ELF-1 (cell line): ENCODE data around the gene ID4.

Experiments used
- DNase-seq: peaks from one replicate; pipeline ENCODE4 v3.0.0-alpha.2; 2016; ENCODE audit warnings: low read depth, low spot score

The ID4 gene

DNA sequence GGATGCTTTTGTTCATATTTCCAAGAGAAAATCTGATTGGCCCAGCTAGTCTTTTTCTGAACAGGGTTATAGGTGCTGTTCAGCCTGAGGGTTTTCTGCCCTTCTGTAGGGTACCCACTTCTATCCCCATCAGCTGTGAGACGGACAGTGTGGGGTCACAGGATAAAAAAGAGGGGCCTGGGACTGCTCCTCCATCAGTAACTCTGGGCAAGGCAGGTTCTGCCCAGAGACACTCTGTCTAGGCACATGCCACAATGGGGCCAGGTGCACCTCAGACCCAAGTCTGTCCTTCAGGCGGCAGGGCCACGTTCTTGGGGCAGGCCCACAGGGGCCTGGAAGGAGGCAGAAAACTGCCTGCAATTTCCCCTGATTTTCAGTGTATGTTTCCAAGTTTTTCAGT, 20.0 kb downstream of the ID4 start:
- no peak for DNase-seq

DNA sequence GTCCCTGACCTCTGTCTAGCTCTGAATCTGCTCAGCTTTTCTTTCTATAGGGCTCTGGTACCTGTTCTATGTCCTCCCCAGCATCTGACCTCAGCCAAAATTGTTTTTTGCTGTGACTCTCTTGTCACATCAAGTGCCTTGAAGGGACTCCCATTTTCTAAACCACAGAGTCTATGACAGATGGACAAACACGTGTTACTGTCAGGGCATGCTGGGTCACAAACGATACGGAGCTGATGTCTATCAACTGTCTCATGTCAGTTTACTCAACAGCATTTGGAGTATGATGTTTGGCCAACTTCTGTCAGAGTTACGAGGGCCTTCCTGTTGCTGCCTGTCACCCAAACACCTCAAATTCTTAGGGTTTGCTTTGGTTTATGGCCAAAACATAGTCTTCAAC, 20.5 kb downstream of the ID4 start:
- DNase-seq: no peak

DNA sequence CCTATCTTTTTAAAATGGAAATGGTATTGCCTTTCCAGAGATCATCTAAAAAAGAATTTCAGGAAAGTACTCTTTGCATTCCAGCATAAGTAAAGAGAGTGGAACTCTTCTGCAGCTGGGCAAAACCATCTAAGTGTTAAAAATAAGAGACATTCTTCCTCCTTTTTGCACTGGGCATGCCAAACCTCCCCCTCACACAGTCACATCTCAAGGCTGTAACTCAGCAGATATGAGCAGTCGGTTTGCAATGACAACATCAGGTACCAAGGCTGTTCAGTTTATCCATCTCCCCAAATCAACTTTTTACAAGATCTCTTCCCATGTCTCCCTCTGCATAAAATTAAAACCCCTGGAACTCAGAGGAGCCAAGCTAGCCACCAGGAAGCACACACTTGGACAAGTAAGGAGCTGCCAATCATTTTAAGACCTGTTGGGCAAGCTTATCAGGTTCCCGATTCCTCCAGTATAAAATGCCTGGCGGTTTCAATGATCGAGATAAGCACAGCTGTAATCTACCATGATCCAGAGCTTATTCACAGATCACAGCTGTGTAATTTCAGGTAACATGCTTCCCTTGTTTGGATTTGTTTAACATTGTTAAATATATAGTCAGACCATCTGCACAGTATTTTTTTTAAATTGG, 23.2 kb downstream of the ID4 start:
- no peak for DNase-seq

DNA sequence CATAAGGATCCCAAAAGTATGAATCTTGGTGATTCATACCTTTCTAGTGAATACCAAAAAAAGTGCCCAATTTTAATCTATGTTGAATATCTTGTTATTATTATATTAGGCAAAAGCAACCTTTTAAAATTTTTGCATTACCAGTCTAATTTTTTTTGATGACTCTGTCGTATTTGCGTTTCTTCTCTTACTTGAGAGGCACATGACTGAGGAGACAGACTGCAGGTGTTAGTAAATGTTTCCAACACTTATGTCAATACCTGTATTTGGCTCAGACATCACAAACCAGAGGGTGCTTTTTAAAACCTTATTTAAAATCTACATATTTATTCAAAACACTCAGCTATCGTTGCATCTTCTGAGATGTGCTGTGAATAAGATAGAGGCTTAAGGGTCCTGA, 27.1 kb downstream of the ID4 start:
- no peak for DNase-seq

DNA sequence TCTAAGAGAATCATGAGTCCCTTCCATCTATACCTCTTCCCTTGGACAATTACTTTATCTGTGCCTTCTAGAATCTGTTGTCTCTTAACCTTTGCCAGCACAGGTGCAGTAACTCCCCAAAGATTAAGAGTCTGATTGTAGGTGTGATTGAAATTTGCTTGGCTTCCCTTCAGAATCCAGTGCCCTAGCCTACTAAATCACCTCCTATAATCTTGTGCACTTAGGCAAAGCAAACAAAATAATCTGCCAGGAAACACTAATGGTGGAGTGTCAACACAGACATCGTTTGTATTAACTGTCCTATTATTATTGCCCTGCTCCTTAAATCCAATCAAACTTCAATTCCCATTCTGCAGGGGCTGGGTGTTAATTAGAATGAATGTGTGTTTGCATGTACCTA, 28.0 kb downstream of the ID4 start:
- DNase-seq: no peak

DNA sequence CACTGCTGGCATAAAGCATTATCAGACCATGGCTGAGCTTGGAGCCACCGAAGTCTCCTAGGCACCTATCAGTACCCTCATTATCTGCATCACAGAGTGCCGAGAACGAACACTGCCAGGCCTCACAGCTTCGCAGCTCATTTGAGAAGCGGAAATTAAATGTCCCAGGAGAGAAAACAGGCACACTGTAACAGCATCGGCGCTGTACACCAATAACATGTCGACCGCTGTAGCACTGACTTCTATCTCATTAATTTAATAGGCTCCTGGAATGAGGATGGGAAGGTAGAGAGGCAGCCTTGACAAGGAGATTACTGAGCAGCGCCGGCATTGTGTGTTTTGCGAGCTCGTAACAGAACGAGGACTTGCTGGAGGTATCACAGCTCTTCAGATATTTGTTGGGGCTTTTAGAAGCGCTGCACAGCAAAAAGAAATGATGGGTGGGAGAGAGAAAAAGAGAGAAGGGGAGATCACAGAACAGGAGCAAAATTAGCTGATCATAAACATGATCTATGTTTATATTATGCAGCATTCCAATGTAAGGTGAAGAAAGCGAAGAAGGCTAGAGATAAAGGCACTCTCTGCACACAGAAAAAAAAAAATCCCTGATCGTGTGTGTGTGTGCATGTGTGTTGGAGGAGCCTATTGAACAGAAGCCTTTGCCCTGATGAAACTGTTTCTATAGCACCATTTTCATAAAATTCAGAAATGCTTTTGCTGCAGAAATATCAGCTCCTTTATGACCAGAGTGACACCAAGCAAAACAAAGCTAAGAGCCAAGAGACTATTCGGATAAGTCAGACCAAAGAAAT, 29.2 kb downstream of the ID4 start:
- DNase-seq: no peak

DNA sequence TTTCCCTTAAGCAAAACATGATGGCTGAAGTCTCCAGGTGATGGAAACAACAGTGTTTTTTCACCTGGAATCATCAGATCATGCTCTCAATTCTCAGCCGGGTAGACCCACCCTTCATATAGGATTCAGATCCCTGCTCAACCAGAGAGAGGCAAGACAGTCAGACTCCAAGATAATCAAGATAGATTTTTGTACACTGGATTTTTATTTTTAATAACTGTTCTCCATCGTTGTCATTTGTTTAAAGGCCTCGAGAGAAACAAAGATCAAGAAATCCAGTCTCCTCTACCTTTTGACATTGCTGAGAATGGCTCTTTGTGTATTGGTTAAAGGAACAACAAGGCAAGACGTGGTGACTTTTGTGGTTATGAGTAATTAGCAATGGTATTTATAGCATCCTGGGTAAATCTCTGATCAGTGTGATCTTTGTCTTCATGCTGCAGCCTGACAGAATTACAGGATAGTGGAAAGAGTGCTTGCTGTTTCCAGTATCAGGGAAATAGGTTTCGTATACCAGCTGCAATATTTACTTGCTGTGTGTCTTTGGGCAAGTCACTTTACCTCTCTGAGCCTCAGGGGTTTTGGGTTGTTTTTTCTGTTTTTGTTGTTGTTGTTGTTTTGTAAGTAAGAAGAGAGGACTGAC, 29.9 kb downstream of the ID4 start:
- DNase-seq: no peak

DNA sequence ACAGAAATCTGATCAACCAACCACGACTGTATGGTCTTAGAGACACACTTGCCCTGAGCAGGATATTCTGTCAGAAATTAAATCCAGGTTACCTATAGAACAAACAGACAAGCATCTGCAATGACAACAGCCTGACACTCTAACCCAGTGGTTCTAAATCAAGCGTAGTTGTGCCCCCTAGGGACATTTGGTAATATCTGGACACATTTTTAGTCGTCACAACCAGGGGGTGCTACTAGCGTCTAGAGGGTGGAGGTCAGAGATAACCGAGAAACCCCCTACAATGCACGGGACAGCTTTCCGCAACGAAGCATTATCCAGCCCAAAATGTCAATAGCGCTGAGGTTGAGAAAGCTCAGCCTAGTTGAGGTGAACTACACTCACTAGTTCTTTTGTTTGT, 32.3 kb downstream of the ID4 start:
- DNase-seq: no peak

DNA sequence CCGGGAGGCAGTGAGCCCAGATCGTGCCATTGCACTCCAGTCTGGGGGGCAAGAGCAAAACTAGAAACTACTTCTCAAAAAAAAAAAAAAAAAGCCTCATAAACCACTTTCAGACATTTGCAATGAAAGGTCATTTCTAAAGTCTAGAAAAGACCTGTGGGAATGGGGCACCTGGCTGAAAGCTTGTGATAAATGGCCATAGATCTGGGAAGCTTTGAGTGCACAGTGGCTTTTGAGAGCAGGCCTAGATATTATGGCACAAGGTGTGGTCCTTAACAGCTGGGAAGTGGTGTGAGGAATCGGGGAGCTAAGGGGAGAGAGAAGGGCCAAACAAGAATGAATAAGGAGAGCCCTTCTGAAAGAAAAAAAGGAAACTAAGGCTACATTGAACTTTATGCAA, 33.2 kb downstream of the ID4 start:
- DNase-seq: no peak

DNA sequence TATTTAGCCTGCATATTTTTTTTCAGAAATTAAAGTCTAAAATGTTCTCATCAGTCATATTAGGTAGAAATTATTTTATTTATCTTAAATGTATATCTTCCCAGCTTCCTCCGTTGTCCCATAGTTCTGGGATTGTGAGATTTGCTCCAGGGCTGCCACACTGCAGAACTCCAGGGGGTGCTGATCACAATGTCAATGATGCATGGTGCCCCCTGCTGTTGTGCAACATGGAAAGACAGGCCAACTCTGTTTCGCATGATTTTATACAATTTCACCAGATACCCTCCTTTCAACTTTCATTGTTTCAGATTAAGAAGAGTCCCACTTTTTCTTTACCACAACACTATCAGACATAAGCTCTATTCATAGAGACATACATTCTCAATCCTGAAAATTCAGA, 35.9 kb downstream of the ID4 start:
- no peak for DNase-seq

DNA sequence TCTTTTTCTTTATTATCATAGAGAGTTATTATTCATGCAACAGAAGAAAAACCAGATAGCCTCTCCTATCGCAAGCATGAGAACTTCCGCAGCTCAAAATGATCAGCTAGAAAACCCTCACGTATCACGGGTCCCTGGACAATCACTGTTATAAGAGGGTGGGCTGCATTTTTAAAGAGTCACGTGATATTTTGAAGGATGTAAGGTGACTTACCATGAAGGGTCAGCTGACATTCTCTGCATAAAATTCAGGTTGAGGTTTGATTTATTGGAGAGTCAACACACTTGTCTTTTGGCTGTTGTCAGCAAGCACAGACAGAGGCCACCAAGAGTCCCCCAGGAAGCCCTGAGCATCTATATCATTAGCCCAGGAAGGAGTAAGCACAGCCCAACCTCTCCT, 39.5 kb downstream of the ID4 start:
- DNase-seq: no peak

DNA sequence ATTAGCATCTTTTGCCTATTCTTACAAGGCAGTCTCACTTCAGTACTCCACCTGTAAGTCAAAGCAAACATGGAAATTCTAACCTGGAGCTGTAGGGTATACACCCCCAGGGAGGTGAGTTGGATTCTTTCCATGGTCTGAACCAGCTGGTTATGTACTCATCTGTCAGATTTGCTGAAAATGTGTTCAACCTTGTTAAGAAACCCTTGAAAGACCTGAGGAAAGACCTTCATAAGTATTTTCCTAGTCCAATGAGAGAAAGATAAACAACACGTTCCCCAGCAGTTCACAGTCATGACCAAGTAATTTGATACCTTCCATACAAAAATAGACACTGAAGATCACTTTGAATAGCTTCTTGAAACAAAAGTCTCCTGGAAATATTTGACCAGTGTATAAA, 42.5 kb downstream of the ID4 start:
- no peak for DNase-seq

DNA sequence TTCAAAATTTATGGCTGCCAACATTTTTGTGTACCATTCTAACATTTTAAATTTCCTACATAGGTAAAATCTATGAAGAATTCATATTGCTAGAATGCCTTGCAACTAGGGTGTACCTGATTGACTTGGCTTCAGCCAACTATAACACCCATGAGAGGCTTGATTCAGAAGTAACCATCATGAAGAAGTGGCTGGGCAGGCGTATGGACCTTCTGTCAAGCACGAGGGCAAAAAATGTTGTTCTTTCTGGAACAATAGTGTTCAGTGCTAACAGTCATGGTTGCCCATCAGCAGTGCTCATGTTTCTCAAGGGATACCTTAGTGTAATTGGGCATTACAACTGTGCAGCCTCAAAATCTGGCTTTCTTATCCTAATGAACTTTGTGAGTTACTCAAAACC, 42.9 kb downstream of the ID4 start:
- no peak for DNase-seq

DNA sequence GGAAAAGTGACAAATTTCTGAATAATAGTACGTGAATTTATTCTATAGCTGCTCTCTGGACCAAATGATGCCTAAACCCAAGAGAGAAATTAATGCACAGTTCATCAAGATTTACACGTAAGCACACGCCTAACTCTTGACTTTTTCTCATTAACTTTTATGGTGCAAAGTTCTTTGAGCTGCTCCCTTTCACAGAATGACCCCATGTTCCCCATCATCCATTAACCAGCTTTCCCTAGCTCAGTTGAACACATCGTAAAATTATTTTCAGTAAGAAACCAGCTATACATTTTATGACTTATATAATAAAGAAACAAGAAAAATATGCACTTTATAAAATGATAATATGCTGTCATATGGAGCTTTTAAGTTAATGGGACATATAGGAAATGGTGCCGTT, 54.3 kb downstream of the ID4 start:
- DNase-seq: no peak
